ENCODE results near the gene ELAC2.

Gene ELAC2

GRCh38 chr17:12961655-12962054 lies 56.2 kb downstream of the ELAC2 start:
- POLR2A ChIA-PET = no interaction called here

GRCh38 chr17:12959441-12959840 lies 58.4 kb downstream of the ELAC2 start:
- TF ChIP-seq CTCF (IDR thresholded peaks at IDR 0.05; ENCODE audit: insufficient read depth, low read length, missing control alignments) = no peak
- CTCF ChIA-PET = no interaction called here
- POLR2A ChIA-PET = no interaction called here
- H3K4me3 ChIP-seq (ENCODE audit: low read depth, low read length) = no peak overlapping the region
- DNase-seq (ENCODE audit: low read depth, low spot score) = peak; percentile 51

More at GRCh38 chr17:12961655-12962054, 56.2 kb downstream of the ELAC2 start:
- CTCF ChIA-PET = no interaction called here
- no peak overlapping the region for H3K4me3 ChIP-seq (ENCODE audit: low read depth, low read length)
- no peak for DNase-seq (ENCODE audit: low read depth, low spot score)
- TF ChIP-seq CTCF (IDR thresholded peaks at IDR 0.05; ENCODE audit: insufficient read depth, low read length, missing control alignments) = no peak

GRCh38 chr17:12958786-12959185 lies 59.0 kb downstream of the ELAC2 start:
- TF ChIP-seq CTCF (IDR thresholded peaks at IDR 0.05; ENCODE audit: insufficient read depth, low read length, missing control alignments) = no peak
- no peak overlapping the region for H3K4me3 ChIP-seq (ENCODE audit: low read depth, low read length)
- peak; percentile 50 for DNase-seq (ENCODE audit: low read depth, low spot score)
- ChIA-PET POLR2A (no interaction called here), CTCF (no interaction called here)

- ChIA-PET POLR2A (no interaction called here), CTCF (no interaction called here)
- no peak for DNase-seq (ENCODE audit: low read depth, low spot score)
- no peak overlapping the region for H3K4me3 ChIP-seq (ENCODE audit: low read depth, low read length)
- TF ChIP-seq CTCF (IDR thresholded peaks at IDR 0.05; ENCODE audit: insufficient read depth, low read length, missing control alignments) = no peak
Observed at GRCh38 chr17:12955521-12955920, 62.3 kb downstream of the ELAC2 start.

GRCh38 chr17:12953156-12953555 lies 64.7 kb downstream of the ELAC2 start:
- POLR2A ChIA-PET = no interaction called here
- no peak for TF ChIP-seq CTCF (IDR thresholded peaks at IDR 0.05; ENCODE audit: insufficient read depth, low read length, missing control alignments)
- no peak overlapping the region for H3K4me3 ChIP-seq (ENCODE audit: low read depth, low read length)
- CTCF ChIA-PET = no interaction called here
- no peak for DNase-seq (ENCODE audit: low read depth, low spot score)

- POLR2A ChIA-PET = no interaction called here
- TF ChIP-seq CTCF (IDR thresholded peaks at IDR 0.05; ENCODE audit: insufficient read depth, low read length, missing control alignments) = no peak
- no peak overlapping the region for H3K4me3 ChIP-seq (ENCODE audit: low read depth, low read length)
- CTCF ChIA-PET = no interaction called here
- DNase-seq (ENCODE audit: low read depth, low spot score) = no peak
Observed at GRCh38 chr17:12952012-12952411, 65.8 kb downstream of the ELAC2 start.

Measured in AG04449 (cell line).